NCI-H748 treated with DMSO at 0.1 percent for 48 hours (cell line): ENCODE data around the gene SIGLECL1.

Experiments
- DNase-seq: peaks from one replicate; lab custom pipeline; 2025; lab: John Stamatoyannopoulos, UW

SIGLECL1 gene

GRCh38 chr19:51295382-51296126 is 44.7 kb downstream of the SIGLECL1 start:
- DNase-seq = no peak

GRCh38 chr19:51296336-51297093 is 45.6 kb downstream of the SIGLECL1 start:
- no peak for DNase-seq

- DNase-seq = no peak
Observed at GRCh38 chr19:51297406-51297805, 46.5 kb downstream of the SIGLECL1 start.

GRCh38 chr19:51301266-51301665 is 50.4 kb downstream of the SIGLECL1 start:
- no peak for DNase-seq

GRCh38 chr19:51305479-51305878 is 54.6 kb downstream of the SIGLECL1 start:
- DNase-seq = no peak

- no peak for DNase-seq
Observed at GRCh38 chr19:51311351-51312257, 60.7 kb downstream of the SIGLECL1 start, which contains the start of gene IGLON5. IGLON5 (plus strand) TSS chr19:51311644; CDS start chr19:51311848, 204 bp downstream.

GRCh38 chr19:51316688-51317087 is 65.8 kb downstream of the SIGLECL1 start:
- DNase-seq = no peak

GRCh38 chr19:51317376-51317775 is 66.5 kb downstream of the SIGLECL1 start:
- DNase-seq = no peak

GRCh38 chr19:51317968-51318367 is 67.1 kb downstream of the SIGLECL1 start:
- DNase-seq = no peak
